Endothelial cell of umbilical vein (primary cell): ENCODE results near the gene SQSTM1. TPM values are rescaled to one million over a fixed set of nuclear protein-coding genes. Genes with fewer than 3 reads are reported as not detected.

Experiments
- BruUV-seq: library from RNA; stranded (reverse); fragments of 400-500 nt; replicated peaks from 2 replicates; lab custom pipeline; 2021; lab: Mats Ljungman, UMichigan
- CTCF ChIA-PET: fragments of 300-600, 350-600 bp; sonication (Branson Sonifier 250); formaldehyde crosslinking; loops from one replicate; lab custom pipeline; 2021; ENCODE audit warnings: antibody characterized with exemption, inconsistent platforms; lab: Charles Lee
- POLR2A ChIA-PET: fragments of 300-600, 350-600 bp; sonication (Branson Sonifier 250); formaldehyde crosslinking; loops from one replicate; lab custom pipeline; 2021; ENCODE audit warnings: antibody characterized with exemption, inconsistent platforms; lab: Charles Lee
- DNase-seq: peaks from one replicate; pipeline ENCODE4 v3.0.0-alpha.2; 2011; ENCODE audit warnings: low read depth, low spot score
- FAIRE-seq: peaks from 2 replicates; lab custom pipeline; 2011; peaks lifted over from hg19 to GRCh38; lab: Jason Lieb, UNC
- H2AFZ ChIP-seq: 2 replicates; pipeline ENCODE4 v1.6.0; 2012; ENCODE audit warnings: low read depth, low read length, control low read depth, inconsistent platforms
- H3K27ac ChIP-seq: 2 replicates; pipeline ENCODE4 v1.5.1; 2011; ENCODE audit warnings: low read depth, mild to moderate bottlenecking, control low read depth, low read length, moderate library complexity; ENCODE audit not compliant: insufficient read depth
- H3K27me3 ChIP-seq, 2 experiments: 2 replicates each; pipeline versions ENCODE4 v1.6.0 to v1.6.1; 2011; ENCODE audit warnings: low read length in 2 of 2, mixed read lengths in 1 of 2; ENCODE audit not compliant: control insufficient read depth in 2 of 2, insufficient read depth in 2 of 2
- H3K36me3 ChIP-seq, 2 experiments: 2 replicates in 1 of 2; 3 replicates in 1 of 2; pipeline ENCODE4 v1.5.1; 2011; ENCODE audit warnings: low read length in 2 of 2, mild to moderate bottlenecking in 1 of 2, moderate library complexity in 1 of 2; ENCODE audit not compliant: control insufficient read depth in 2 of 2, insufficient read depth in 2 of 2; ENCODE audit errors: extremely low read depth in 1 of 2
- H3K4me1 ChIP-seq: 3 replicates; pipeline ENCODE4 v1.5.1; 2011; ENCODE audit warnings: mild to moderate bottlenecking, low read length; ENCODE audit not compliant: control insufficient read depth, insufficient read depth; ENCODE audit errors: extremely low read depth
- H3K4me2 ChIP-seq: 2 replicates; pipeline ENCODE4 v1.6.1; 2011; ENCODE audit warnings: low read length, control low read depth, mixed read lengths; ENCODE audit not compliant: insufficient read depth
- H3K4me3 ChIP-seq, 3 experiments: fragments of 200-600 bp in 1 of 3; sonication (generic), shearing (Covaris generic) in 1 of 3; replicated peaks in 1 of 3; 2 replicates each; pipeline ENCODE4 v1.5.1; 2011 to 2016; ENCODE audit warnings: control low read depth in 3 of 3, low read length in 3 of 3, mild to moderate bottlenecking in 2 of 3, inconsistent platforms in 1 of 3, low read depth in 1 of 3, moderate library complexity in 1 of 3; ENCODE audit not compliant: insufficient read depth in 1 of 3
- H3K79me2 ChIP-seq: 2 replicates; pipeline ENCODE4 v1.6.0; 2012; ENCODE audit warnings: low read length, inconsistent platforms; ENCODE audit not compliant: control insufficient read depth, insufficient read depth
- H3K9ac ChIP-seq: replicated peaks from 2 replicates; pipeline ENCODE3; 2011; ENCODE audit warnings: low read length, control low read depth; ENCODE audit not compliant: insufficient read depth; ENCODE audit errors: extremely low read depth
- H3K9me1 ChIP-seq: replicated peaks from 3 replicates; pipeline ENCODE4 v1.6.0; 2011; ENCODE audit warnings: mild to moderate bottlenecking, low read length; ENCODE audit not compliant: control insufficient read depth, insufficient read depth; ENCODE audit errors: extremely low read depth
- H3K9me3 ChIP-seq: replicated peaks from 2 replicates; pipeline ENCODE4 v1.5.1; 2012; ENCODE audit warnings: low read length, inconsistent platforms; ENCODE audit not compliant: control insufficient read depth, insufficient read depth
- H4K20me1 ChIP-seq: replicated peaks from 2 replicates; pipeline ENCODE3; 2011; ENCODE audit warnings: mild to moderate bottlenecking, low read length; ENCODE audit not compliant: control insufficient read depth, insufficient read depth; ENCODE audit errors: extremely low read depth
- CTCF ChIP-seq, 2 donors: IDR thresholded peaks; 1 replicate in 1 of 2; 2 replicates in 1 of 2; pipeline ENCODE4 v1.5.1; 2011; ENCODE audit warnings: low read length in 2 of 2, mild to moderate bottlenecking in 2 of 2, moderate library complexity in 2 of 2, control low read depth in 1 of 2, inconsistent platforms in 1 of 2, low read depth in 1 of 2; ENCODE audit not compliant: insufficient read depth in 1 of 2; ENCODE audit errors: extremely low read depth in 1 of 2
- EZH2 ChIP-seq: IDR thresholded peaks from 2 replicates; pipeline ENCODE4 v1.6.1; 2012; ENCODE audit warnings: borderline replicate concordance, low read depth, mild to moderate bottlenecking, moderate library complexity, low read length, inconsistent platforms; ENCODE audit not compliant: severe bottlenecking
- FOS ChIP-seq: IDR thresholded peaks from 2 replicates; pipeline ENCODE4 v1.6.1; 2011; ENCODE audit warnings: mild to moderate bottlenecking, low read length, moderate library complexity, borderline replicate concordance; ENCODE audit not compliant: insufficient read depth
- GATA2 ChIP-seq: IDR thresholded peaks from 2 replicates; pipeline ENCODE4 v1.7.0; 2011; ENCODE audit warnings: low read depth, mild to moderate bottlenecking, moderate library complexity, mixed read lengths, low read length; ENCODE audit not compliant: insufficient read length, insufficient read depth
- JUN ChIP-seq: IDR thresholded peaks from 2 replicates; pipeline ENCODE4 v1.6.1; 2011; ENCODE audit warnings: borderline replicate concordance, low read depth; ENCODE audit not compliant: insufficient read length, insufficient read depth
- MAX ChIP-seq: IDR thresholded peaks from 2 replicates; pipeline ENCODE4 v1.6.1; 2011; ENCODE audit not compliant: insufficient read depth, insufficient read length
- MYC ChIP-seq: IDR thresholded peaks from one replicate; pipeline ENCODE4 v1.6.1; 2011; ENCODE audit warnings: mild to moderate bottlenecking, low read depth, low read length
- POLR2A ChIP-seq: IDR thresholded peaks from 2 replicates; pipeline ENCODE4 v1.6.1; 2012; ENCODE audit warnings: low read depth, mild to moderate bottlenecking, control low read depth, low read length
- POLR2AphosphoS5 ChIP-seq: IDR thresholded peaks from 2 replicates; pipeline ENCODE4 v1.6.1; 2012; ENCODE audit warnings: low read depth, mild to moderate bottlenecking, control low read depth, low read length, moderate library complexity; ENCODE audit not compliant: insufficient read depth
- dilution Hi-C: fragments of 300-500 bp; cut with MboI; formaldehyde crosslinking; loops from one replicate; pipeline ENCODE4 v1.15.0; 2019; ENCODE audit warnings: low sequenced_read_pairs; ENCODE audit not compliant: extremely low pct_ligation_motif_present
- intact Hi-C: fragments of 100-400 bp; cut with micrococcal nuclease; formaldehyde crosslinking; loops from one replicate; pipeline ENCODE4 v1.10.0; 2022
- polyA plus RNA-seq, 4 experiments: library from polyadenylated mRNA; depleted of rRNA in 3 of 4; stranded (reverse) in 3 of 4; unstranded in 1 of 4; fragments of >200 nt; gene quantifications; 2 replicates each; pipeline versions ENCODE4 v1.2.1 to v1.2.3, GENCODE V29; 2011 to 2012; ENCODE audit warnings: missing spikeins in 1 of 4
- total RNA-seq: library from RNA; stranded (reverse); gene quantifications from 2 replicates; pipeline ENCODE4 v1.2.3, GENCODE V29; 2021

SQSTM1 gene
- total and polyA plus RNA-seq, 2 donors (not counting 3 experiments of a cell fraction or from before 2014, with no cell fraction given) = 302 to 346 TPM

GRCh38 chr5:179819296-179820126 lies 1.2 kb upstream of the SQSTM1 start:
- POLR2A ChIA-PET = interaction anchor here (1.4 to 1.7 kb wide), 3 partner anchors 13 to 196 kb away, joined by 9 to 11 read pairs (median 10); partner anchors contain the start of genes HNRNPH1 and MAML1
- H3K4me2 ChIP-seq = no peak overlapping the region
- peaks cover 37% of the 10 kb centered on the region for H3K4me1 ChIP-seq
- intact Hi-C loops = loop anchor here (1.0 to 5.0 kb wide), 5 partner anchors 12 to 262 kb away; partner anchors contain the start of genes HNRNPH1 and RNF130
- no peaks in the 10 kb centered on the region for H3K9me1 ChIP-seq
- BruUV-seq = no TSS peak
- peaks cover 7% of the 10 kb centered on the region for H4K20me1 ChIP-seq
- H3K79me2 ChIP-seq = peaks cover 39% of the 10 kb centered on the region
- H3K9me3 ChIP-seq = no peaks in the 10 kb centered on the region
- no peaks in the 10 kb centered on the region for H3K27me3 ChIP-seq
- H3K4me3 ChIP-seq = no peak overlapping the region
- peak; percentile 79 for FAIRE-seq
- dilution Hi-C loops = no loop called here
- peak overlapping the region; percentile 13 for H2AFZ ChIP-seq
- H3K9ac ChIP-seq = peak overlapping the region; percentile 70
- H3K36me3 ChIP-seq = peaks cover 12 to 18% of the 10 kb centered on the region in 2 experiments
- TF ChIP-seq MAX (peak; percentile 86), POLR2AphosphoS5 (no peak), POLR2A (no peak), MYC (peak; percentile 37)
- CTCF ChIA-PET = interaction anchor here (1.3 to 2.6 kb wide), 3 partner anchors 18 to 56 kb away, joined by 3 to 21 read pairs (median 10); no protein-coding TSS in a partner anchor
- DNase-seq = peak; percentile 83
- H3K27ac ChIP-seq = peak overlapping the region; percentile 96

- intact Hi-C loops = loop anchor here (2.0 to 5.0 kb wide), 3 partner anchors 141 to 263 kb away; partner anchors contain the start of gene RNF130
- TF ChIP-seq FOS = no peak
- TF ChIP-seq MAX = no peak
- no peak for TF ChIP-seq POLR2AphosphoS5
- TF ChIP-seq MYC = no peak
- no peak for TF ChIP-seq POLR2A
- no peak for TF ChIP-seq EZH2
- no peak for TF ChIP-seq GATA2
- TF ChIP-seq CTCF (IDR thresholded peaks at IDR 0.05; ENCODE audit: extremely low read depth in 1 of 2, insufficient read depth in 1 of 2, low read depth in 1 of 2, low read length in 2 of 2) = no peak
- no peak for TF ChIP-seq JUN
- Histone ChIP-seq H3K27me3 (no peaks in the 10 kb centered on the region), H3K79me2 (peaks cover 45% of the 10 kb centered on the region), H3K27ac (peak overlapping the region; percentile 96), H3K9me3 (no peaks in the 10 kb centered on the region), H3K9ac (peak overlapping the region; percentile 70), H3K4me1 (peaks cover 37% of the 10 kb centered on the region), H3K9me1 (no peaks in the 10 kb centered on the region), H3K36me3 (peaks cover 17 to 24% of the 10 kb centered on the region in 2 experiments), H3K4me3 (peak overlapping the region in 1 of 3 experiments; percentile 90), H2AFZ (no peak overlapping the region), H4K20me1 (peaks cover 10% of the 10 kb centered on the region), H3K4me2 (peak overlapping the region; percentile 26)
- TSS peak; percentile 48 for BruUV-seq
- POLR2A ChIA-PET = interaction anchor here (0.5 to 1.7 kb wide), 12 partner anchors 9 to 261 kb away, joined by 3 to 18 read pairs (median 7); partner anchors contain the start of genes HNRNPH1, MAML1 and MRNIP
- DNase-seq = peak; percentile 39
- no peak for FAIRE-seq
- dilution Hi-C loops = no loop called here
- CTCF ChIA-PET = interaction anchor here (0.6 to 2.6 kb wide), 4 partner anchors 18 to 88 kb away, joined by 3 to 21 read pairs (median 6); partner anchors contain the start of gene MAML1
Observed at GRCh38 chr5:179820127-179820482, 600 bp upstream of the SQSTM1 start.
